HL-60 (cell line): Measurements from ENCODE around the gene PDXK.

Source experiments
- DNase-seq, 2 experiments: peaks; one replicate each; pipeline ENCODE4 v3.0.0-alpha.2; 2010 to 2020; ENCODE audit warnings: low read depth in 1 of 2, low spot score in 1 of 2
- H3K27ac ChIP-seq: fragments of 250-450 bp; sonication (Bioruptor Pico); replicated peaks from 2 replicates; pipeline ENCODE4 v1.5.1; 2020; ENCODE audit warnings: mild to moderate bottlenecking, moderate library complexity
- H3K27me3 ChIP-seq: fragments of 250-450 bp; sonication (Bioruptor Pico); 2 replicates; pipeline ENCODE4 v1.5.1; 2021; ENCODE audit warnings: mild to moderate bottlenecking, moderate library complexity; ENCODE audit not compliant: insufficient read depth, poor library complexity, severe bottlenecking
- H3K4me3 ChIP-seq: replicated peaks from 2 replicates; pipeline ENCODE4 v1.5.1; 2011; ENCODE audit warnings: mild to moderate bottlenecking, control low read depth, low read length; ENCODE audit not compliant: insufficient read depth
- CTCF ChIP-seq: IDR thresholded peaks from one replicate; pipeline ENCODE4 v1.5.1; 2011; ENCODE audit warnings: low read length, control low read depth, inconsistent platforms; ENCODE audit not compliant: insufficient read depth
- GABPA ChIP-seq: IDR thresholded peaks from 2 replicates; pipeline ENCODE4 v1.6.1; 2012; ENCODE audit warnings: low read depth
- POLR2AphosphoS5 ChIP-seq: IDR thresholded peaks from 2 replicates; pipeline ENCODE4 v1.6.1; 2012; ENCODE audit warnings: low read depth
- REST ChIP-seq: IDR thresholded peaks from 2 replicates; pipeline ENCODE4 v1.6.1; 2012; ENCODE audit warnings: low read depth; ENCODE audit not compliant: insufficient replicate concordance
- SPI1 ChIP-seq: IDR thresholded peaks from 2 replicates; pipeline ENCODE4 v1.6.1; 2012; ENCODE audit warnings: low read depth, mild to moderate bottlenecking, borderline replicate concordance

The PDXK gene

GRCh38 chr21:43792406-43792805, 73.5 kb downstream of the PDXK start:
- TF ChIP-seq POLR2AphosphoS5 = no peak
- no peak for TF ChIP-seq GABPA
- no peak for TF ChIP-seq REST
- TF ChIP-seq CTCF = no peak
- no peak for TF ChIP-seq SPI1
- no peak overlapping the region for H3K27ac ChIP-seq
- DNase-seq = no peak
- H3K4me3 ChIP-seq = no peak overlapping the region
- no peaks in the 10 kb centered on the region for H3K27me3 ChIP-seq

- DNase-seq = no peak
- Histone ChIP-seq H3K27me3 (no peaks in the 10 kb centered on the region), H3K4me3 (no peak overlapping the region), H3K27ac (no peak overlapping the region)
- TF ChIP-seq REST = no peak
- TF ChIP-seq GABPA = no peak
- no peak for TF ChIP-seq CTCF
- TF ChIP-seq POLR2AphosphoS5 = no peak
- no peak for TF ChIP-seq SPI1
Measured at GRCh38 chr21:43793243-43793642, 74.3 kb downstream of the PDXK start.

- TF ChIP-seq SPI1 (no peak), CTCF (no peak), POLR2AphosphoS5 (no peak), GABPA (no peak), REST (no peak)
- no peaks in the 10 kb centered on the region for H3K27me3 ChIP-seq
- no peak for DNase-seq
- no peak overlapping the region for H3K4me3 ChIP-seq
- no peak overlapping the region for H3K27ac ChIP-seq
Measured at GRCh38 chr21:43794311-43794710, 75.4 kb downstream of the PDXK start.
